Sigmoid colon (tissue), 4 donors: ENCODE measurements around the gene CAT.

ENCODE experiments used
- CTCF ChIP-seq, 4 experiments: fragments of 450-650 bp in 3 of 4; fragments of 200-600 bp in 1 of 4; IDR thresholded peaks; one replicate each; pipeline ENCODE4 v1.5.1; 2016 to 2019; ENCODE audit warnings: antibody characterized with exemption in 4 of 4, mild to moderate bottlenecking in 3 of 4, moderate library complexity in 2 of 4
- EP300 ChIP-seq, 4 donors: sonication (generic); formaldehyde crosslinking; IDR thresholded peaks; one replicate each; pipeline ENCODE4 v1.6.1; 2017; ENCODE audit warnings: antibody characterized with exemption in 4 of 4
- POLR2A ChIP-seq, 2 donors: fragments of 450-650 bp; IDR thresholded peaks; one replicate each; pipeline ENCODE4 v1.6.1; 2016; ENCODE audit warnings: antibody characterized with exemption in 2 of 2, mild to moderate bottlenecking in 2 of 2, moderate library complexity in 2 of 2
- POLR2AphosphoS5 ChIP-seq, 4 donors: sonication (generic); formaldehyde crosslinking; IDR thresholded peaks; one replicate each; pipeline ENCODE4 v1.6.1; 2017; ENCODE audit warnings: antibody characterized with exemption in 4 of 4

DNA sequence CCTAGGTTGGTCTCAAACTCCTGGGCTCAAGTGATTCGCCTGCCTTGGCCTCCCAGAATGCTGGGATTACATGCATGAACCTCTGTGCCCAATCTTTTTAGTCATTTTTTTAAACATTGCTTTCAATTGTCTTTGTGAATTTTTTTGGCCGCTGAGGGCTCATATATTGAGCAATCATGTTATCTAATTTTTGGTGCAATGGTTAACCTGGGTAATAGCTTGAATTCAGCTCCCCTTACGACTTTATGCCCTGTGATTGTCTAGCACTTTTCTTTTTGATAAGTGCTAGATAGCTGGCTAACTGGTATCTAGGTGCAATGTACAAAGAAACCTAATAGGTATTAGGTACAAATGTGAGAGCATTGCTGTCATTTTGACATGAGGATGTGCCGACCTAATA, 35.3 kb upstream of the CAT start:
- no peak for TF ChIP-seq CTCF (IDR thresholded peaks at IDR 0.05)
- TF ChIP-seq EP300 (IDR thresholded peaks at IDR 0.05), result no peak
- TF ChIP-seq POLR2AphosphoS5 (IDR thresholded peaks at IDR 0.05), result no peak
- TF ChIP-seq POLR2A (IDR thresholded peaks at IDR 0.05), result no peak
